ENCODE results near the gene PLCG2.
A peak's percentile ranks its signal among the peaks of the same experiment; 100 is the strongest.
"Not testable (repeated sequence)": the region's sequence is repeated elsewhere in the genome, so short reads cannot be mapped to it uniquely, and the experiment has no call there.

PLCG2 gene

DNA sequence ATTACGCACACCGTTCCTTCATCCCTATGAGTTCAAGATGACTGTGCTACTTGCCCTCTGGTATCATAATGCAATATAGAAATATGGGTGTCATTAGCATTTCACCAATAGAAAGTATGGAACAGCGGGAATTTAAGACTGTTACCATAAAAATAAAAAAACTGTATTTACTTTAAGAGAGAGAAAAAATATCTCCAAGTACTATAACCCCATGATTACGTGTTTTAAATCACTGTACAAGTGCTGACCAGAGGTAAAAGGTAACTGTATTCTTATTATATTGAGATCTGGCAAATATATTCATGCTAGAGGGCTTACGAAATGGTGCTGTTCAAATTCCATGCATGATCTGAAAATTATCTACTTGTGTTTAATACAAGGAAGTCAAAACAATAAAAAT lies 226.9 kb downstream of the PLCG2 start:
- TF ChIP-seq, protein P1, sequence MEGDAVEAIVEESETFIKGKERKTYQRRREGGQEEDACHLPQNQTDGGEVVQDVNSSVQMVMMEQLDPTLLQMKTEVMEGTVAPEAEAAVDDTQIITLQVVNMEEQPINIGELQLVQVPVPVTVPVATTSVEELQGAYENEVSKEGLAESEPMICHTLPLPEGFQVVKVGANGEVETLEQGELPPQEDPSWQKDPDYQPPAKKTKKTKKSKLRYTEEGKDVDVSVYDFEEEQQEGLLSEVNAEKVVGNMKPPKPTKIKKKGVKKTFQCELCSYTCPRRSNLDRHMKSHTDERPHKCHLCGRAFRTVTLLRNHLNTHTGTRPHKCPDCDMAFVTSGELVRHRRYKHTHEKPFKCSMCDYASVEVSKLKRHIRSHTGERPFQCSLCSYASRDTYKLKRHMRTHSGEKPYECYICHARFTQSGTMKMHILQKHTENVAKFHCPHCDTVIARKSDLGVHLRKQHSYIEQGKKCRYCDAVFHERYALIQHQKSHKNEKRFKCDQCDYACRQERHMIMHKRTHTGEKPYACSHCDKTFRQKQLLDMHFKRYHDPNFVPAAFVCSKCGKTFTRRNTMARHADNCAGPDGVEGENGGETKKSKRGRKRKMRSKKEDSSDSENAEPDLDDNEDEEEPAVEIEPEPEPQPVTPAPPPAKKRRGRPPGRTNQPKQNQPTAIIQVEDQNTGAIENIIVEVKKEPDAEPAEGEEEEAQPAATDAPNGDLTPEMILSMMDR (IDR thresholded peaks at IDR 0.05; ENCODE audit: extremely low read depth, missing control alignments), result no peak
- no peak for DNase-seq (ENCODE audit: low spot score)

DNA sequence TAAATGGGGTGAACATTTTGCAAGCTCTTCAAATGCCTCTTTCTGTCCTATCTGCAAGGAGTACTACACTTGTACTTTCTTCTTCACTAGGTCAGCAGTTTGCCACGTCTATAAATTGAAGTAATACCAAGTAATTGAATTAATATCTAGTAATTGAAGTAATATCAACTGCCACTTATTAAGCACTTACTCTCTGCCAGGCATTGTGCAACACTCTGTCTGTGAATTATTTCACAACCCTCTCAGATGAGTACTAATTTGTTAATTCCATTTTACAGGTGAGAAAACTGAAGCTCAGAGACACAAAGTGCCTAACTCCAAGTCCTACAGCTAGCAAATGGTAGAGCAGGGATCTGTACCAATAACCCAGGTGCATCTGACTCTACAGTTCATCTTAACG lies 228.1 kb downstream of the PLCG2 start:
- TF ChIP-seq, protein P1 (IDR thresholded peaks at IDR 0.05; ENCODE audit: extremely low read depth, missing control alignments), result no peak
- no peak for DNase-seq (ENCODE audit: low spot score)

DNA sequence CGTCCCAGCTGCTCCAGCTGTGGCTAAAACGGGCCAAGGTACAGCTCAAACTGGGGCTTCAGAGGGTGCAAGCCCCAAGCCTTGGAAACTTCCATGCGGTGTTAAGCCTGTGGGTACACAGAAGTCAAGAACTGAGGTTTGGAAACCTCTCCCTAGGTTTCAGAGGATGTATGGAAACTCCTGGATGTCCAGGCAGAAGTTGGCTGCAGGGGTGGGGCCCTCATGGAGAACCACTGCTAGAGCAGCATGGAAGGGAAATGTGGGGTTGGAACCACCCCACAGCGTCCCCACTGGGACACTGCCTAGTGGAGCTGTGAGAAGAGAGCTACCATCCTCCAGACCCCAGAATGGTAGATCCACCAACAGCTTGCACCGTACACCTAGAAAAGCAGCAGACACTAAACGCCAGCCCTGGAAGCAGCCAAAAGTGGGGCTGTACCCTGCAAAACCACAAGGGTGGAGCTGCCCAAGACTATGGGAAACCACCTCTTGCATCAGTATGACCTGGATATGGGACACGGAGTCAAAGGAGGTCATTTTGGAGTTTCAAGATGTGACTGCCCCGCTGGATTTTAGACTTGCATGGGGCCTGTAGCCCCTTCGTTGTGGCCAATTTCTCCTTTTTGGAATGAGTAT lies 230.0 kb downstream of the PLCG2 start:
- TF ChIP-seq, protein P1 (IDR thresholded peaks at IDR 0.05; ENCODE audit: extremely low read depth, missing control alignments), result no peak
- DNase-seq (ENCODE audit: low spot score), result no peak

DNA sequence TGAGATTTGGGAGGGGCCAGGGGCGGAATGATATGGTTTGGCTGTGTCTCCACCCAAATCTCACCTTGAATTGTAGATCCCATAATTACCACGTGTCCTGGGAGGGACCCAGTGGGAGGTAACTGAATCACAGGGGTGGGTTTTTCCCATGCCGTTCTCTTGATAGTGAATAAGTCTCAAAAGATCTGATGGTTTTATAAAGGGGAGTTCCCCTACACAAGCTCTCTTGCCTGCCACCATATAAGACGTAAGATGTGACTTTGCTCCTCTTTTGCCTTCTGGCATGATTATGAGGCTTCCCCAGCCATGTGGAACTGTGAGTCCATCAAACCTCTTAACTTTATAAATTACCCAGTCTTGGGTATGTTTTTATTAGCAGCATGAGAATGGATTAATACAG lies 230.7 kb downstream of the PLCG2 start:
- DNase-seq (ENCODE audit: low spot score), result not testable (repeated sequence)

DNA sequence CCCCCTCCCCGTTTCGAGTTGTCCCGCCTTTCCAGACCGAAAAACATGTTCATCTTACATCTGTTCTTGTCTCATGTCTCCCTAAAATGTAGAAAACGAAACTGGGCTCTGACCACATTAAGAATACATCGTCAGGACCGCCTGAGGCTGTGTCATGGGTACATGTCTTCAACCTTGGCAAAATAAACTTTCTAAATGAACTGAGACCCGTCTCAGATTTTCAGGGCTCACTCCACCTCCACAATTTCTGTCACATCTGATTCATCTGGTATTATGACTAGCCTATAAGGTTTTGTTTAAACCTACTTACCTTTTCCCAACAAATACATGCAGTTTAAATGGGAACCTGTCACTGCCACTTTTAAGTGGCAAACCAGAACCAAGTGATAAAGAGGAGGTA lies 231.6 kb downstream of the PLCG2 start:
- TF ChIP-seq, protein P1 (IDR thresholded peaks at IDR 0.05; ENCODE audit: extremely low read depth, missing control alignments), result no peak
- no peak for DNase-seq (ENCODE audit: low spot score)

DNA sequence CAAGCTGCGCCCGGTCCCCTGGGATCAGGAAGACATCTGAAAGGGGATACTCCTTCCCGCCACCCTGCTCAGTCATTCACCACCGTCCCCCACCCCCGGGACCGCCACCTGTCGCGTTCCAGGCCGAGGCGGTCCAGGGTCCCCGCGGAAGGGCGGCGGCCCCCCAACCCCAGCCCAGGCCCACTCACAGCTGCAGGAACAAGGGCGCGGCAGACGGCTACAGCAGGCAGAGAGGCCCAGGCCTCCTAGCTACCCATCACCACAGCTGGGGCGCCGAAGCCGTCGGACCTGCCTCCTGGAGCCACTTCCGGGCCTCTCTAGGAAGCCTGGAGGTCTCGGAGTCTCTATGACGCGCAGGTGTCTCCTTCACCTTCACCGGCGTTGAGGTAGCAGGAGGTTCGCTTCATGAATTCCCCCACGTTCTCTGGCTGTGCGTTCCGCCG lies 232.1 kb downstream of the PLCG2 start, which contains the start of gene SDR42E1:
Gene SDR42E1, minus strand, starts transcription at position 272 of the 443 bp plus-strand sequence. CDS start 10,612 bp downstream, outside the sequence.
- peak; percentile 78 for DNase-seq (ENCODE audit: low spot score)
- TF ChIP-seq, protein P1 (IDR thresholded peaks at IDR 0.05; ENCODE audit: extremely low read depth, missing control alignments), result no peak
